Measurements from ENCODE around the gene NDUFV2.

- TF ChIP-seq, protein P1, sequence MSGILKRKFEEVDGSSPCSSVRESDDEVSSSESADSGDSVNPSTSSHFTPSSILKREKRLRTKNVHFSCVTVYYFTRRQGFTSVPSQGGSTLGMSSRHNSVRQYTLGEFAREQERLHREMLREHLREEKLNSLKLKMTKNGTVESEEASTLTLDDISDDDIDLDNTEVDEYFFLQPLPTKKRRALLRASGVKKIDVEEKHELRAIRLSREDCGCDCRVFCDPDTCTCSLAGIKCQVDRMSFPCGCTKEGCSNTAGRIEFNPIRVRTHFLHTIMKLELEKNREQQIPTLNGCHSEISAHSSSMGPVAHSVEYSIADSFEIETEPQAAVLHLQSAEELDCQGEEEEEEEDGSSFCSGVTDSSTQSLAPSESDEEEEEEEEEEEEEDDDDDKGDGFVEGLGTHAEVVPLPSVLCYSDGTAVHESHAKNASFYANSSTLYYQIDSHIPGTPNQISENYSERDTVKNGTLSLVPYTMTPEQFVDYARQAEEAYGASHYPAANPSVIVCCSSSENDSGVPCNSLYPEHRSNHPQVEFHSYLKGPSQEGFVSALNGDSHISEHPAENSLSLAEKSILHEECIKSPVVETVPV (CRISPR knock-in tag; IDR thresholded peaks at IDR 0.05): no peak
- TF ChIP-seq TCF4 (CRISPR knock-in tag; IDR thresholded peaks at IDR 0.05; ENCODE audit: borderline replicate concordance): no peak
- no peak for TF ChIP-seq PPARA (CRISPR knock-in tag; IDR thresholded peaks at IDR 0.05; ENCODE audit: borderline replicate concordance)
- TF ChIP-seq ZNF8 (CRISPR knock-in tag; IDR thresholded peaks at IDR 0.05): no peak
- TF ChIP-seq ESRRG (CRISPR knock-in tag; IDR thresholded peaks at IDR 0.05): no peak
- TF ChIP-seq ARNTL (CRISPR knock-in tag; IDR thresholded peaks at IDR 0.05; ENCODE audit: borderline replicate concordance, low read depth): no peak
- no peak for TF ChIP-seq ZNF565 (CRISPR knock-in tag; conservative IDR thresholded peaks at IDR 0.05; ENCODE audit: low read depth)
Measured at GRCh38 chr18:9115984-9116383, 13.5 kb downstream of the NDUFV2 start.
